ENCODE measurements around the gene PPP4C. TPM values are rescaled to one million over a fixed set of nuclear protein-coding genes. Genes with fewer than 3 reads are reported as not detected.

PPP4C gene
- polyA plus RNA-seq, 1 donor from 2014 or later = 173 TPM

DNA sequence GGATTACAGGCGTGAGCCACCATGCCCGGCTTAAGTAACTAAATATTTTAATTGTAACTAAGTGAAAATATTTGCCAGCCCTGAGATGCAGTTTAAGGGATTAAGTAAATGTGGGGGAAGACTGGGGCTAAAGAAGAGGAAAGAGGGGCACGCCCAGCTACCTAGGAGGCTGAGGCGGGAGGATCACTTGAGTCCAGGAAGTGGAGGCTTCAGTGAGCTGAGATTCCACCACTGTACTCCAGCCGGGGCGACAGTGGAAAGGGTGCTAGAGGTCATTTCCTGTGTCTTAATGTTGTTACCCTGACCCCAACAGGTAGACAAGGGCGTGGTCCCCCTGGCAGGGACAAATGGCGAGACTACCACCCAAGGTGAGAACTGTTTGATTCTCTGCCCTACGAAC is 7.5 kb upstream of the PPP4C start:
- Histone ChIP-seq H3K9me3 (ENCODE audit: low read length) (no peaks in the 10 kb centered on the region), H3K27ac (ENCODE audit: low read length) (no peak overlapping the region), H3K9ac (ENCODE audit: low read length) (no peak overlapping the region), H3K4me3 (ENCODE audit: low read length) (no peak overlapping the region), H4K20me1 (ENCODE audit: insufficient read depth) (no peaks in the 10 kb centered on the region), H3K79me2 (replicated peaks; ENCODE audit: insufficient read depth, low read length) (peaks cover 11% of the 10 kb centered on the region), H3K9me2 (ENCODE audit: insufficient read depth, low read length) (no peaks in the 10 kb centered on the region), H3K27me3 (ENCODE audit: insufficient read depth, low read depth, low read length) (no peaks in the 10 kb centered on the region), H2AFZ (ENCODE audit: low read depth, low read length) (no peak overlapping the region), H3K36me3 (ENCODE audit: insufficient read depth, low read length) (no peaks in the 10 kb centered on the region), H3K4me2 (ENCODE audit: low read length) (no peak overlapping the region), H3F3A (ENCODE audit: insufficient read depth, low read length, poor library complexity, severe bottlenecking) (no peaks in the 10 kb centered on the region)
- no peak for TF ChIP-seq POLR2AphosphoS5 (IDR thresholded peaks at IDR 0.05)
- TF ChIP-seq EP300 (conservative IDR thresholded peaks at IDR 0.05; ENCODE audit: poor library complexity, severe bottlenecking) = no peak
- TF ChIP-seq MXI1 (conservative IDR thresholded peaks at IDR 0.05; ENCODE audit: poor library complexity, severe bottlenecking) = no peak
- TF ChIP-seq, protein P1, sequence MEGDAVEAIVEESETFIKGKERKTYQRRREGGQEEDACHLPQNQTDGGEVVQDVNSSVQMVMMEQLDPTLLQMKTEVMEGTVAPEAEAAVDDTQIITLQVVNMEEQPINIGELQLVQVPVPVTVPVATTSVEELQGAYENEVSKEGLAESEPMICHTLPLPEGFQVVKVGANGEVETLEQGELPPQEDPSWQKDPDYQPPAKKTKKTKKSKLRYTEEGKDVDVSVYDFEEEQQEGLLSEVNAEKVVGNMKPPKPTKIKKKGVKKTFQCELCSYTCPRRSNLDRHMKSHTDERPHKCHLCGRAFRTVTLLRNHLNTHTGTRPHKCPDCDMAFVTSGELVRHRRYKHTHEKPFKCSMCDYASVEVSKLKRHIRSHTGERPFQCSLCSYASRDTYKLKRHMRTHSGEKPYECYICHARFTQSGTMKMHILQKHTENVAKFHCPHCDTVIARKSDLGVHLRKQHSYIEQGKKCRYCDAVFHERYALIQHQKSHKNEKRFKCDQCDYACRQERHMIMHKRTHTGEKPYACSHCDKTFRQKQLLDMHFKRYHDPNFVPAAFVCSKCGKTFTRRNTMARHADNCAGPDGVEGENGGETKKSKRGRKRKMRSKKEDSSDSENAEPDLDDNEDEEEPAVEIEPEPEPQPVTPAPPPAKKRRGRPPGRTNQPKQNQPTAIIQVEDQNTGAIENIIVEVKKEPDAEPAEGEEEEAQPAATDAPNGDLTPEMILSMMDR (IDR thresholded peaks at IDR 0.05; ENCODE audit: poor library complexity, severe bottlenecking) = no peak
- TF ChIP-seq, protein P2, sequence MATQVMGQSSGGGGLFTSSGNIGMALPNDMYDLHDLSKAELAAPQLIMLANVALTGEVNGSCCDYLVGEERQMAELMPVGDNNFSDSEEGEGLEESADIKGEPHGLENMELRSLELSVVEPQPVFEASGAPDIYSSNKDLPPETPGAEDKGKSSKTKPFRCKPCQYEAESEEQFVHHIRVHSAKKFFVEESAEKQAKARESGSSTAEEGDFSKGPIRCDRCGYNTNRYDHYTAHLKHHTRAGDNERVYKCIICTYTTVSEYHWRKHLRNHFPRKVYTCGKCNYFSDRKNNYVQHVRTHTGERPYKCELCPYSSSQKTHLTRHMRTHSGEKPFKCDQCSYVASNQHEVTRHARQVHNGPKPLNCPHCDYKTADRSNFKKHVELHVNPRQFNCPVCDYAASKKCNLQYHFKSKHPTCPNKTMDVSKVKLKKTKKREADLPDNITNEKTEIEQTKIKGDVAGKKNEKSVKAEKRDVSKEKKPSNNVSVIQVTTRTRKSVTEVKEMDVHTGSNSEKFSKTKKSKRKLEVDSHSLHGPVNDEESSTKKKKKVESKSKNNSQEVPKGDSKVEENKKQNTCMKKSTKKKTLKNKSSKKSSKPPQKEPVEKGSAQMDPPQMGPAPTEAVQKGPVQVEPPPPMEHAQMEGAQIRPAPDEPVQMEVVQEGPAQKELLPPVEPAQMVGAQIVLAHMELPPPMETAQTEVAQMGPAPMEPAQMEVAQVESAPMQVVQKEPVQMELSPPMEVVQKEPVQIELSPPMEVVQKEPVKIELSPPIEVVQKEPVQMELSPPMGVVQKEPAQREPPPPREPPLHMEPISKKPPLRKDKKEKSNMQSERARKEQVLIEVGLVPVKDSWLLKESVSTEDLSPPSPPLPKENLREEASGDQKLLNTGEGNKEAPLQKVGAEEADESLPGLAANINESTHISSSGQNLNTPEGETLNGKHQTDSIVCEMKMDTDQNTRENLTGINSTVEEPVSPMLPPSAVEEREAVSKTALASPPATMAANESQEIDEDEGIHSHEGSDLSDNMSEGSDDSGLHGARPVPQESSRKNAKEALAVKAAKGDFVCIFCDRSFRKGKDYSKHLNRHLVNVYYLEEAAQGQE (IDR thresholded peaks at IDR 0.05; ENCODE audit: borderline replicate concordance) = no peak
- TF ChIP-seq TAF1 (IDR thresholded peaks at IDR 0.05; ENCODE audit: low read depth) = no peak
- TF ChIP-seq EZH2 (IDR thresholded peaks at IDR 0.05; ENCODE audit: borderline replicate concordance, insufficient read depth, low read length, poor library complexity, severe bottlenecking) = no peak
- no peak for TF ChIP-seq SMC3 (conservative IDR thresholded peaks at IDR 0.05; ENCODE audit: poor library complexity)

DNA sequence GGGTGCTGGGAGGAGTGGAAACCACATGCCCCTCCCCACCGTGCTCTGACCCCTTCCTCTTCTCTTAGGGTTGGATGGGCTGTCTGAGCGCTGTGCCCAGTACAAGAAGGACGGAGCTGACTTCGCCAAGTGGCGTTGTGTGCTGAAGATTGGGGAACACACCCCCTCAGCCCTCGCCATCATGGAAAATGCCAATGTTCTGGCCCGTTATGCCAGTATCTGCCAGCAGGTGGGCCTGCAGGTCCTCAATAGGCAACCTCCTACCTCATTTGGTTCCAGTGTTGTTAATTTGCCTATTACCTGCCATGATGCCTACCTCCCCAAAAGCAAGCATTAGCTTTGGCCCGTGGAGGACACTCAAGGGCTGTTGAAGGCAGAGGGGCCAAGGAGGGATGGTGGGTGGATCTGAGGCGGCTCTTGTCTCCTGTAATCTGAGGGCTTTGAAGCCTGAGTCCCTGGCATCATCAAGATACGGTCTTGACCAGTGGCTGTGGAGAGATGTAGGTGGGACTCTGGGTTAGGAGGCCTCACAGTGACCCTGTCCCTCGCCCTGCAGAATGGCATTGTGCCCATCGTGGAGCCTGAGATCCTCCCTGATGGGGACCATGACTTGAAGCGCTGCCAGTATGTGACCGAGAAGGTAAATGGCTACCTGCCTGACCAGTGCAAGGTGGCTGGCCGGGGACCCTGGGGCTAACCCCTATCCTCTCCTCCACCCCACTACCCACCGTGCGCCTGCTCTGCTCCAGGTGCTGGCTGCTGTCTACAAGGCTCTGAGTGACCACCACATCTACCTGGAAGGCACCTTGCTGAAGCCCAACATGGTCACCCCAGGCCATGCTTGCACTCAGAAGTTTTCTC is 6.8 kb upstream of the PPP4C start:
- Histone ChIP-seq H3K27me3 (ENCODE audit: insufficient read depth, low read depth, low read length) (no peaks in the 10 kb centered on the region), H3F3A (ENCODE audit: insufficient read depth, low read length, poor library complexity, severe bottlenecking) (no peaks in the 10 kb centered on the region), H3K4me2 (ENCODE audit: low read length) (no peak overlapping the region), H3K36me3 (ENCODE audit: insufficient read depth, low read length) (no peaks in the 10 kb centered on the region), H3K79me2 (replicated peaks; ENCODE audit: insufficient read depth, low read length) (peaks cover 11% of the 10 kb centered on the region), H3K9me2 (ENCODE audit: insufficient read depth, low read length) (no peaks in the 10 kb centered on the region), H3K9me3 (ENCODE audit: low read length) (no peaks in the 10 kb centered on the region), H2AFZ (ENCODE audit: low read depth, low read length) (no peak overlapping the region), H4K20me1 (ENCODE audit: insufficient read depth) (no peaks in the 10 kb centered on the region), H3K4me3 (ENCODE audit: low read length) (no peak overlapping the region), H3K27ac (ENCODE audit: low read length) (no peak overlapping the region), H3K9ac (ENCODE audit: low read length) (no peak overlapping the region)
- TF ChIP-seq TAF1 (IDR thresholded peaks at IDR 0.05; ENCODE audit: low read depth) = no peak
- TF ChIP-seq MXI1 (conservative IDR thresholded peaks at IDR 0.05; ENCODE audit: poor library complexity, severe bottlenecking) = no peak
- no peak for TF ChIP-seq EZH2 (IDR thresholded peaks at IDR 0.05; ENCODE audit: borderline replicate concordance, insufficient read depth, low read length, poor library complexity, severe bottlenecking)
- peak; percentile 46 for TF ChIP-seq SMC3 (conservative IDR thresholded peaks at IDR 0.05; ENCODE audit: poor library complexity)
- peak; percentile 63 for TF ChIP-seq RAD21 (conservative IDR thresholded peaks at IDR 0.05)
- TF ChIP-seq EP300 (conservative IDR thresholded peaks at IDR 0.05; ENCODE audit: poor library complexity, severe bottlenecking) = no peak
- TF ChIP-seq, protein P1 (IDR thresholded peaks at IDR 0.05; ENCODE audit: poor library complexity, severe bottlenecking) = peak; percentile 66
- TF ChIP-seq POLR2AphosphoS5 (IDR thresholded peaks at IDR 0.05) = no peak
- TF ChIP-seq, protein P2 (IDR thresholded peaks at IDR 0.05; ENCODE audit: borderline replicate concordance) = no peak

Measured in neural cell (in vitro differentiated cells).